HL-60 (cell line): ENCODE results near the gene S1PR3.

Source experiments
- DNase-seq, 2 experiments: peaks; one replicate each; pipeline ENCODE4 v3.0.0-alpha.2; 2010 to 2020; ENCODE audit warnings: low read depth in 1 of 2, low spot score in 1 of 2
- H3K27ac ChIP-seq: fragments of 250-450 bp; sonication (Bioruptor Pico); replicated peaks from 2 replicates; pipeline ENCODE4 v1.5.1; 2020; ENCODE audit warnings: mild to moderate bottlenecking, moderate library complexity
- H3K27me3 ChIP-seq: fragments of 250-450 bp; sonication (Bioruptor Pico); 2 replicates; pipeline ENCODE4 v1.5.1; 2021; ENCODE audit warnings: mild to moderate bottlenecking, moderate library complexity; ENCODE audit not compliant: insufficient read depth, poor library complexity, severe bottlenecking
- H3K4me3 ChIP-seq: replicated peaks from 2 replicates; pipeline ENCODE4 v1.5.1; 2011; ENCODE audit warnings: mild to moderate bottlenecking, control low read depth, low read length; ENCODE audit not compliant: insufficient read depth
- GABPA ChIP-seq: IDR thresholded peaks from 2 replicates; pipeline ENCODE4 v1.6.1; 2012; ENCODE audit warnings: low read depth
- POLR2AphosphoS5 ChIP-seq: IDR thresholded peaks from 2 replicates; pipeline ENCODE4 v1.6.1; 2012; ENCODE audit warnings: low read depth
- SPI1 ChIP-seq: IDR thresholded peaks from 2 replicates; pipeline ENCODE4 v1.6.1; 2012; ENCODE audit warnings: low read depth, mild to moderate bottlenecking, borderline replicate concordance
- TF ChIP-seq, protein P1 (sequence below): IDR thresholded peaks from one replicate; pipeline ENCODE4 v1.5.1; 2011; ENCODE audit warnings: low read length, control low read depth, inconsistent platforms; ENCODE audit not compliant: insufficient read depth
- TF ChIP-seq, protein P2 (sequence below): IDR thresholded peaks from 2 replicates; pipeline ENCODE4 v1.6.1; 2012; ENCODE audit warnings: low read depth; ENCODE audit not compliant: insufficient replicate concordance

Gene S1PR3

DNA sequence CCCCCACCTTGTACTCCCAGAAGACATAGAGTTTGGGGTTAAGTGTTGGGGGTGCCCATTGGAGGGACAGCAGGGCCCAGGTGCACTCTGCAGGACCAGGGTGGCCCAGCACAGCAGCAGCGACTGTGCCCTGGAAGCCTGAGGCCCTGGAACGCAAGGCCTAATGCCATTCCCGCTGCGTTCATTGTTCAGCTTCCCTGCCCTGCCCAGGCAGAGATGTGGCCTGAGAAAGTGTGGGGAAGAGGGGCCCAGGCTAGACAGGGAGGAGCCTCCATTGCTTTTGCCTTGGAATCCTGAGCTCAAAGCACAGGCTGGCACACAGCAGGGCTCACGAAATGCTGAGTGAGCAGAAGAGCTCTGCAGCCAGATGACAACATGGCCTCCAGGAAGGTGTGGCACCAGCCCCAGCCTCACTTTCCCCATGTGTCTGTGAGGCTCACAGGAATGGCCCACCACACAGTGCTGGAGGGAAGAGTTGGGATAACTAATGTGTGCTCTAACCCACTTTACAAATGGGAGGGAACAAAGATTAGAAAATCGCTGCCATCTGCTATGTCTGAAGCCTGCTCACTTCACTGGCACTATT lies 19.4 kb downstream of the S1PR3 start:
- no peak for DNase-seq
- no peak for TF ChIP-seq GABPA
- TF ChIP-seq SPI1 = no peak
- TF ChIP-seq, protein P1, sequence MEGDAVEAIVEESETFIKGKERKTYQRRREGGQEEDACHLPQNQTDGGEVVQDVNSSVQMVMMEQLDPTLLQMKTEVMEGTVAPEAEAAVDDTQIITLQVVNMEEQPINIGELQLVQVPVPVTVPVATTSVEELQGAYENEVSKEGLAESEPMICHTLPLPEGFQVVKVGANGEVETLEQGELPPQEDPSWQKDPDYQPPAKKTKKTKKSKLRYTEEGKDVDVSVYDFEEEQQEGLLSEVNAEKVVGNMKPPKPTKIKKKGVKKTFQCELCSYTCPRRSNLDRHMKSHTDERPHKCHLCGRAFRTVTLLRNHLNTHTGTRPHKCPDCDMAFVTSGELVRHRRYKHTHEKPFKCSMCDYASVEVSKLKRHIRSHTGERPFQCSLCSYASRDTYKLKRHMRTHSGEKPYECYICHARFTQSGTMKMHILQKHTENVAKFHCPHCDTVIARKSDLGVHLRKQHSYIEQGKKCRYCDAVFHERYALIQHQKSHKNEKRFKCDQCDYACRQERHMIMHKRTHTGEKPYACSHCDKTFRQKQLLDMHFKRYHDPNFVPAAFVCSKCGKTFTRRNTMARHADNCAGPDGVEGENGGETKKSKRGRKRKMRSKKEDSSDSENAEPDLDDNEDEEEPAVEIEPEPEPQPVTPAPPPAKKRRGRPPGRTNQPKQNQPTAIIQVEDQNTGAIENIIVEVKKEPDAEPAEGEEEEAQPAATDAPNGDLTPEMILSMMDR = no peak
- no peak for TF ChIP-seq POLR2AphosphoS5
- TF ChIP-seq, protein P2, sequence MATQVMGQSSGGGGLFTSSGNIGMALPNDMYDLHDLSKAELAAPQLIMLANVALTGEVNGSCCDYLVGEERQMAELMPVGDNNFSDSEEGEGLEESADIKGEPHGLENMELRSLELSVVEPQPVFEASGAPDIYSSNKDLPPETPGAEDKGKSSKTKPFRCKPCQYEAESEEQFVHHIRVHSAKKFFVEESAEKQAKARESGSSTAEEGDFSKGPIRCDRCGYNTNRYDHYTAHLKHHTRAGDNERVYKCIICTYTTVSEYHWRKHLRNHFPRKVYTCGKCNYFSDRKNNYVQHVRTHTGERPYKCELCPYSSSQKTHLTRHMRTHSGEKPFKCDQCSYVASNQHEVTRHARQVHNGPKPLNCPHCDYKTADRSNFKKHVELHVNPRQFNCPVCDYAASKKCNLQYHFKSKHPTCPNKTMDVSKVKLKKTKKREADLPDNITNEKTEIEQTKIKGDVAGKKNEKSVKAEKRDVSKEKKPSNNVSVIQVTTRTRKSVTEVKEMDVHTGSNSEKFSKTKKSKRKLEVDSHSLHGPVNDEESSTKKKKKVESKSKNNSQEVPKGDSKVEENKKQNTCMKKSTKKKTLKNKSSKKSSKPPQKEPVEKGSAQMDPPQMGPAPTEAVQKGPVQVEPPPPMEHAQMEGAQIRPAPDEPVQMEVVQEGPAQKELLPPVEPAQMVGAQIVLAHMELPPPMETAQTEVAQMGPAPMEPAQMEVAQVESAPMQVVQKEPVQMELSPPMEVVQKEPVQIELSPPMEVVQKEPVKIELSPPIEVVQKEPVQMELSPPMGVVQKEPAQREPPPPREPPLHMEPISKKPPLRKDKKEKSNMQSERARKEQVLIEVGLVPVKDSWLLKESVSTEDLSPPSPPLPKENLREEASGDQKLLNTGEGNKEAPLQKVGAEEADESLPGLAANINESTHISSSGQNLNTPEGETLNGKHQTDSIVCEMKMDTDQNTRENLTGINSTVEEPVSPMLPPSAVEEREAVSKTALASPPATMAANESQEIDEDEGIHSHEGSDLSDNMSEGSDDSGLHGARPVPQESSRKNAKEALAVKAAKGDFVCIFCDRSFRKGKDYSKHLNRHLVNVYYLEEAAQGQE = no peak
- Histone ChIP-seq H3K4me3 (no peak overlapping the region), H3K27ac (no peak overlapping the region), H3K27me3 (no peaks in the 10 kb centered on the region)

DNA sequence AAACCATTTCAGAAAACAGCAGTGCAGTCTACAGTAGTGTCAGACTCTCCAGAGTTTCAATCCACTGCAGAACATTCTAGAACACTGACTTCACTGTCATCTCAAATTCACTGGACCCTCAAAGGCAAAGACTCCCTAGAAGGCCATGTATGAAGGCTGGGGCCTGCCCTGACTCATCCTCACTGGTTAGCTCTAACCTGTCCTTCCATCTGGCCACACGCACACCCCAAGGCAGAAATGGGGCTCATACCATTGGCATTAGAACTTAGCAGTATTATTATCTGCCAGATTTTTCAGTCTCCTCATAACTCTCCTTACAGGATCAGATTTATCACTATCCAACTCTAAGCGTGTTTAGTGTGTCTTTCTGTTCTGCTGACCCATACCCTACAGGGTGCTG lies 20.4 kb downstream of the S1PR3 start:
- Histone ChIP-seq H3K27ac (no peak overlapping the region), H3K27me3 (no peaks in the 10 kb centered on the region), H3K4me3 (no peak overlapping the region)
- TF ChIP-seq, protein P2 = no peak
- TF ChIP-seq, protein P1 = no peak
- no peak for TF ChIP-seq SPI1
- no peak for TF ChIP-seq GABPA
- TF ChIP-seq POLR2AphosphoS5 = no peak
- DNase-seq = no peak

DNA sequence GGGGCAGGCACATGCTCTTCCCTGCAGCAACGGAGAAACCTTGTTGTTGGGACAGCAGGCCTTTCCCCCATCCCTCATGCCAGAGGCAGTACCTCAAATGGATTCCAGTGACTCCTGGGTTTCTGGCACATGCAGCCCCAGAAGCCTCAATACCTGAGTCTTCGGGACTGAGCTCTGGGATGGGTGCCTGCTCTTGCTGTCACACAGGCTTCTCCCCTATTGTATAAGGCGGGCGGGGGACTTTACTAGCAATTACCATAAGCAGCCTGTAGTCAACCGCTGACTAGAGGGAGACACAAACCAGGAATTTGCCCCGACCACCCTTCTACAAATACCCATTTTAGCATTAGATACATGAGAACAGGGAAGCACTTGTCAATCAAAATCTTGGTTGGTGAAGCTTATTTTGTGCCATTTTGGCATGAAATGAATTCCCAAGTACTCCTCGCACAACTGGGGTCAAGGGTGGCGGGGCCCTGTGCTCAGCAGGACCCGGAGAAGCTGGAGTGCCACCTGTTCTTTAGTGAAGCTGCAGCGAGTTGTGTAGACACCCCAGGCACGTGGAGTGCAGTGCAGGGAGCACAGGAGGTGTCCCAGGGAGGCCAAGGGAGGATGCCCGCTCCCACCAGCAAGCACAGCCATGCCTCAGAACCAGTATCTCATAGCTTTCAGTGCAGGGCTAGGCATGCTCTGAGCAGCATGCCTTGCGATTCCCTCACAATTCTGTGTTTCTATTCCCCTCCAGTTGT lies 21.2 kb downstream of the S1PR3 start:
- TF ChIP-seq, protein P1 = no peak
- TF ChIP-seq POLR2AphosphoS5 (no peak), GABPA (no peak), SPI1 (no peak)
- TF ChIP-seq, protein P2 = no peak
- DNase-seq = no peak
- Histone ChIP-seq H3K27me3 (no peaks in the 10 kb centered on the region), H3K4me3 (no peak overlapping the region), H3K27ac (no peak overlapping the region)
